ENCODE measurements around the gene CAPN12. TPM values are rescaled to one million over a fixed set of nuclear protein-coding genes. Genes with fewer than 3 reads are reported as not detected.

The CAPN12 gene
- polyA plus RNA-seq, 3 donors = 1.8 TPM; not detected in 2

- Histone ChIP-seq H3K4me2 (replicated peaks; ENCODE audit: extremely low read depth, low read length, poor library complexity, severe bottlenecking) (no peak overlapping the region), H4K20me1 (ENCODE audit: insufficient read depth, low read length) (no peaks in the 10 kb centered on the region), H3K27me3 (ENCODE audit: control insufficient read depth in 2 of 2, insufficient read depth in 2 of 2, low read length in 2 of 2) (no peaks in the 10 kb centered on the region), H3K9ac (ENCODE audit: insufficient read depth, low read length, poor library complexity, severe bottlenecking) (no peak overlapping the region), H2AFZ (ENCODE audit: insufficient read depth, low read depth, low read length, poor library complexity, severe bottlenecking) (no peak overlapping the region), H3K79me2 (ENCODE audit: insufficient read depth, low read length) (no peaks in the 10 kb centered on the region), H3K4me3 (replicated peaks in 1 of 3; ENCODE audit: low read depth in 2 of 3, low read length in 3 of 3) (no peak overlapping the region), H3K36me3 (replicated peaks in 1 of 2; ENCODE audit: control insufficient read depth in 1 of 2, insufficient read depth in 2 of 2, low read length in 2 of 2) (peaks cover 51 to 61% of the 10 kb centered on the region in 2 donors), H3K27ac (ENCODE audit: low read depth in 1 of 2, low read length in 2 of 2) (no peak overlapping the region), H3K9me3 (replicated peaks in 1 of 2; ENCODE audit: control insufficient read depth in 1 of 2, insufficient read depth in 1 of 2, low read length in 2 of 2) (no peaks in the 10 kb centered on the region), H3K4me1 (ENCODE audit: control insufficient read depth in 1 of 2, insufficient read depth in 2 of 2, low read length in 2 of 2) (peaks cover 17 to 20% of the 10 kb centered on the region in 2 donors)
- H3K9me3 Mint-ChIP-seq = peaks cover 0 to 2% (median 0%) of the 10 kb centered on the region in 7 donors
- H3K27me3 Mint-ChIP-seq (ENCODE audit: low read depth in 3 of 3) = peaks cover 0 to 3% (median 1%) of the 10 kb centered on the region in 3 donors
- DNase-seq = peak; percentile 53 to 67 (median 53)
- H3K27ac Mint-ChIP-seq = peak overlapping the region in 5 of 7 donors; percentile 15 to 78 (median 48)
- peak; percentile 83 for TF ChIP-seq CTCF (IDR thresholded peaks at IDR 0.05)
- H3K4me3 Mint-ChIP-seq = no peak overlapping the region
- peaks cover 52 to 73% of the 10 kb centered on the region in 2 donors for H3K36me3 Mint-ChIP-seq
- H3K4me1 Mint-ChIP-seq = peaks cover 24% of the 10 kb centered on the region
- intact Hi-C loops (cut with micrococcal nuclease) = loop anchor here in 1 of 2 donors (10.0 kb wide), 1 partner anchor 195 kb away; no protein-coding TSS in a partner anchor
- 30% methylated on average over 4 of the region's 17 CpGs for WGBS (ENCODE audit: insufficient coverage)
These were observed 14.4 kb downstream of the CAPN12 start for GRCh38 chr19:38729653-38730469.

- Histone ChIP-seq H3K79me2 (ENCODE audit: insufficient read depth, low read length) (no peaks in the 10 kb centered on the region), H3K9ac (ENCODE audit: insufficient read depth, low read length, poor library complexity, severe bottlenecking) (no peak overlapping the region), H3K27ac (ENCODE audit: low read depth in 1 of 2, low read length in 2 of 2) (no peak overlapping the region), H3K27me3 (ENCODE audit: control insufficient read depth in 2 of 2, insufficient read depth in 2 of 2, low read length in 2 of 2) (no peaks in the 10 kb centered on the region), H2AFZ (ENCODE audit: insufficient read depth, low read depth, low read length, poor library complexity, severe bottlenecking) (no peak overlapping the region), H4K20me1 (ENCODE audit: insufficient read depth, low read length) (no peaks in the 10 kb centered on the region), H3K4me2 (replicated peaks; ENCODE audit: extremely low read depth, low read length, poor library complexity, severe bottlenecking) (no peak overlapping the region), H3K9me3 (replicated peaks in 1 of 2; ENCODE audit: control insufficient read depth in 1 of 2, insufficient read depth in 1 of 2, low read length in 2 of 2) (no peaks in the 10 kb centered on the region), H3K4me3 (replicated peaks in 1 of 3; ENCODE audit: low read depth in 2 of 3, low read length in 3 of 3) (no peak overlapping the region), H3K36me3 (replicated peaks in 1 of 2; ENCODE audit: control insufficient read depth in 1 of 2, insufficient read depth in 2 of 2, low read length in 2 of 2) (peaks cover 60 to 70% of the 10 kb centered on the region in 2 donors), H3K4me1 (ENCODE audit: control insufficient read depth in 1 of 2, insufficient read depth in 2 of 2, low read length in 2 of 2) (peaks cover 7 to 11% of the 10 kb centered on the region in 2 donors)
- Mint-ChIP-seq H3K4me1 (peaks cover 15% of the 10 kb centered on the region), H3K27ac (no peak overlapping the region), H3K9me3 (peaks cover 0 to 2% (median 0%) of the 10 kb centered on the region in 7 donors), H3K36me3 (peaks cover 60 to 82% of the 10 kb centered on the region in 2 donors), H3K4me3 (no peak overlapping the region), H3K27me3 (ENCODE audit: low read depth in 3 of 3) (peaks cover 0 to 3% (median 0%) of the 10 kb centered on the region in 3 donors)
- no peak for DNase-seq
- intact Hi-C loops (cut with micrococcal nuclease) = no loop called here
- no peak for TF ChIP-seq CTCF (IDR thresholded peaks at IDR 0.05)
- WGBS (ENCODE audit: insufficient coverage) = 93% methylated on average over 22 of the region's 37 CpGs
These were observed 15.3 kb downstream of the CAPN12 start for GRCh38 chr19:38728752-38729541.
